SJSA1 (cell line): ENCODE results near the gene PEAK1. TPM values are rescaled to one million over a fixed set of nuclear protein-coding genes. Genes with fewer than 3 reads are reported as not detected.

Experiments
- DNase-seq, 2 experiments: peaks; one replicate each; pipeline ENCODE4 v3.0.0-alpha.2; 2015 to 2020; ENCODE audit warnings: low spot score in 2 of 2, low read depth in 1 of 2
- H3K27ac ChIP-seq: fragments of 250-450 bp; sonication (Bioruptor Pico); 2 replicates; pipeline ENCODE4 v1.5.1; 2020; ENCODE audit warnings: mild to moderate bottlenecking, moderate library complexity
- H3K27me3 ChIP-seq: fragments of 250-450 bp; sonication (Bioruptor Pico); replicated peaks from 2 replicates; pipeline ENCODE4 v1.5.1; 2020; ENCODE audit warnings: mild to moderate bottlenecking, moderate library complexity
- H3K36me3 ChIP-seq: fragments of 250-450 bp; sonication (Bioruptor Pico); 2 replicates; pipeline ENCODE4 v1.5.1; 2020; ENCODE audit warnings: mild to moderate bottlenecking
- H3K4me1 ChIP-seq: fragments of 250-450 bp; sonication (Bioruptor Pico); replicated peaks from 2 replicates; pipeline ENCODE4 v1.6.1; 2021; ENCODE audit warnings: mild to moderate bottlenecking
- H3K4me3 ChIP-seq: fragments of 250-450 bp; sonication (Bioruptor Pico); 2 replicates; pipeline ENCODE4 v1.5.1; 2020; ENCODE audit warnings: mild to moderate bottlenecking
- H3K9me3 ChIP-seq: fragments of 250-450 bp; sonication (Bioruptor Pico); replicated peaks from 2 replicates; pipeline ENCODE4 v1.5.1; 2020; ENCODE audit warnings: mild to moderate bottlenecking
- total RNA-seq: library from RNA; depleted of rRNA; stranded (reverse); fragments of >200 nt; shearing (Covaris generic); gene quantifications from 2 replicates; pipeline ENCODE4 v1.2.3, GENCODE V29; 2014

Gene PEAK1
- total RNA-seq, 1 experiment from 2014 or later, result 57.3 TPM

- DNase-seq, result no peak
- Histone ChIP-seq H3K9me3 (no peaks in the 10 kb centered on the region), H3K4me1 (no peaks in the 10 kb centered on the region)
These were observed 27.0 kb upstream of the PEAK1 start for GRCh38 chr15:77446840-77447390.

GRCh38 chr15:77440378-77440999 is 20.6 kb upstream of the PEAK1 start:
- peak in 1 of 2 experiments; percentile 72 for DNase-seq
- H3K4me1 ChIP-seq, result peaks cover 17% of the 10 kb centered on the region
- H3K27ac ChIP-seq, result peak overlapping the region; percentile 16; the same call in 1 of the 2 replicates
- no peaks in the 10 kb centered on the region for H3K9me3 ChIP-seq
- H3K36me3 ChIP-seq, result no peaks in the 10 kb centered on the region; the same call in 1 of the 2 replicates
- no peaks in the 10 kb centered on the region for H3K27me3 ChIP-seq
- no peak overlapping the region for H3K4me3 ChIP-seq

More at GRCh38 chr15:77446840-77447390, 27.0 kb upstream of the PEAK1 start:
- Histone ChIP-seq H3K27me3 (no peaks in the 10 kb centered on the region), H3K36me3 (peaks cover 4% of the 10 kb centered on the region; the same call in 1 of the 2 replicates), H3K4me3 (no peak overlapping the region), H3K27ac (no peak overlapping the region)

GRCh38 chr15:77437264-77437663 is 17.4 kb upstream of the PEAK1 start:
- no peak for DNase-seq
- no peak overlapping the region for H3K4me3 ChIP-seq
- H3K36me3 ChIP-seq, result no peaks in the 10 kb centered on the region; the same call in 1 of the 2 replicates
- H3K4me1 ChIP-seq, result peaks cover 17% of the 10 kb centered on the region
- H3K9me3 ChIP-seq, result no peaks in the 10 kb centered on the region
- H3K27ac ChIP-seq, result no peak overlapping the region
- no peaks in the 10 kb centered on the region for H3K27me3 ChIP-seq

- Histone ChIP-seq H3K4me1 (peaks cover 17% of the 10 kb centered on the region), H3K36me3 (no peaks in the 10 kb centered on the region; the same call in 1 of the 2 replicates), H3K27ac (no peak overlapping the region), H3K9me3 (no peaks in the 10 kb centered on the region), H3K27me3 (no peaks in the 10 kb centered on the region), H3K4me3 (no peak overlapping the region)
- no peak for DNase-seq
These were observed 16.9 kb upstream of the PEAK1 start for GRCh38 chr15:77436822-77437221.

- no peak for DNase-seq
- H3K9me3 ChIP-seq, result no peaks in the 10 kb centered on the region
- no peak overlapping the region for H3K4me3 ChIP-seq
- H3K4me1 ChIP-seq, result 0 out of 2 replicates have a peak, but pooled peaks cover 3% of the 10 kb centered on the region
- H3K27me3 ChIP-seq, result no peaks in the 10 kb centered on the region
- 0 out of 2 replicates have a peak, but pooled peaks cover 5% of the 10 kb centered on the region for H3K36me3 ChIP-seq
- H3K27ac ChIP-seq, result no peak overlapping the region
These were observed 10.7 kb upstream of the PEAK1 start for GRCh38 chr15:77430652-77431051.

GRCh38 chr15:77430213-77430612 is 10.3 kb upstream of the PEAK1 start:
- Histone ChIP-seq H3K4me3 (no peak overlapping the region), H3K27ac (no peak overlapping the region), H3K36me3 (0 out of 2 replicates have a peak, but pooled peaks cover 5% of the 10 kb centered on the region), H3K4me1 (0 out of 2 replicates have a peak, but pooled peaks cover 3% of the 10 kb centered on the region), H3K9me3 (no peaks in the 10 kb centered on the region), H3K27me3 (no peaks in the 10 kb centered on the region)
- no peak for DNase-seq

- no peak for DNase-seq
- Histone ChIP-seq H3K27ac (no peak overlapping the region), H3K27me3 (no peaks in the 10 kb centered on the region), H3K4me3 (no peak overlapping the region), H3K36me3 (0 out of 2 replicates have a peak, but pooled peaks cover 5% of the 10 kb centered on the region), H3K9me3 (no peaks in the 10 kb centered on the region), H3K4me1 (0 out of 2 replicates have a peak, but pooled peaks cover 4% of the 10 kb centered on the region)
These were observed 7.0 kb upstream of the PEAK1 start for GRCh38 chr15:77426871-77427270.

- no peak overlapping the region for H3K27ac ChIP-seq
- no peak for DNase-seq
- H3K4me1 ChIP-seq, result 0 out of 2 replicates have a peak, but pooled peaks cover 9% of the 10 kb centered on the region
- H3K9me3 ChIP-seq, result no peaks in the 10 kb centered on the region
- H3K27me3 ChIP-seq, result no peaks in the 10 kb centered on the region
- 0 out of 2 replicates have a peak, but pooled peaks cover 5% of the 10 kb centered on the region for H3K36me3 ChIP-seq
- H3K4me3 ChIP-seq, result no peak overlapping the region
These were observed 6.5 kb upstream of the PEAK1 start for GRCh38 chr15:77426377-77426776.

GRCh38 chr15:77425104-77425503 is 5.2 kb upstream of the PEAK1 start:
- DNase-seq, result no peak
- Histone ChIP-seq H3K36me3 (no peaks in the 10 kb centered on the region), H3K9me3 (no peaks in the 10 kb centered on the region), H3K4me3 (no peak overlapping the region), H3K27me3 (no peaks in the 10 kb centered on the region), H3K4me1 (0 out of 2 replicates have a peak, but pooled peaks cover 7% of the 10 kb centered on the region), H3K27ac (no peak overlapping the region)

GRCh38 chr15:77421370-77421700 is 1.4 kb upstream of the PEAK1 start:
- Histone ChIP-seq H3K4me3 (peak overlapping the region; percentile 97), H3K9me3 (no peaks in the 10 kb centered on the region), H3K4me1 (peaks cover 23% of the 10 kb centered on the region), H3K36me3 (peaks cover 7% of the 10 kb centered on the region), H3K27me3 (no peaks in the 10 kb centered on the region), H3K27ac (peak overlapping the region; percentile 87; the same call in 1 of the 2 replicates)
- peak in 1 of 2 experiments; percentile 19 for DNase-seq

GRCh38 chr15:77420610-77421369 is 886 bp upstream of the PEAK1 start, which contains the start of gene HMG20A:
HMG20A (plus strand) TSS chr15:77420888; CDS start chr15:77458408, 37,520 bp downstream.
- peak within 1 kb of the TSS; percentile 87 for H3K27ac ChIP-seq
- peaks cover 7% of the 10 kb centered on the region for H3K36me3 ChIP-seq
- peak within 1 kb of the TSS; percentile 97 for H3K4me3 ChIP-seq
- H3K4me1 ChIP-seq, result peaks cover 27% of the 10 kb centered on the region
- no peaks in the 10 kb centered on the region for H3K27me3 ChIP-seq
- no peaks in the 10 kb centered on the region for H3K9me3 ChIP-seq
- peak; percentile 65 to 99 for DNase-seq

- Histone ChIP-seq H3K9me3 (no peaks in the 10 kb centered on the region), H3K4me3 (peak overlapping the region; percentile 97), H3K4me1 (peaks cover 27% of the 10 kb centered on the region), H3K36me3 (peaks cover 7% of the 10 kb centered on the region), H3K27ac (peak overlapping the region; percentile 64), H3K27me3 (no peaks in the 10 kb centered on the region)
- peak; percentile 53 to 54 for DNase-seq
These were observed 703 bp downstream of the PEAK1 start for GRCh38 chr15:77418966-77419835.

- peak in 1 of 2 experiments; percentile 87 for DNase-seq
- Histone ChIP-seq H3K36me3 (peaks cover 7% of the 10 kb centered on the region), H3K4me3 (peak overlapping the region; percentile 97), H3K27ac (peak overlapping the region; percentile 64), H3K27me3 (no peaks in the 10 kb centered on the region), H3K4me1 (peaks cover 27% of the 10 kb centered on the region), H3K9me3 (no peaks in the 10 kb centered on the region)
These were observed 1.4 kb downstream of the PEAK1 start for GRCh38 chr15:77418391-77418965.
